HepG2 (cell line): ENCODE results near the gene BOD1L1. TPM values are rescaled to one million over a fixed set of nuclear protein-coding genes. Genes with fewer than 3 reads are reported as not detected.

Experiments used
- ATAC-seq: fragments of 200-7000 bp; cut with Tn5 transposase; 3 replicates; pipeline ENCODE4 v1.9.1; 2020; ENCODE audit warnings: mild to moderate bottlenecking, moderate library complexity
- BruUV-seq: library from RNA; stranded (reverse); fragments of 400-500 nt; replicated peaks from 2 replicates; lab custom pipeline; 2021; lab: Mats Ljungman, UMichigan
- CTCF ChIA-PET: fragments of 300-600 bp; formaldehyde crosslinking; extraction: SDS; loops from one replicate; lab custom pipeline; 2021; ENCODE audit warnings: low total read pairs, inconsistent platforms, low intra/inter-chr PET ratio; lab: Yijun Ruan, JAX
- POLR2A ChIA-PET: fragments of 350-600 bp; sonication (Branson Sonifier 250); formaldehyde crosslinking; loops from one replicate; lab custom pipeline; 2020; ENCODE audit warnings: antibody characterized with exemption, inconsistent platforms; lab: Yijun Ruan, JAX
- DNase-seq: peaks from one replicate; pipeline ENCODE4 v3.0.0-alpha.2; 2015; ENCODE audit warnings: low spot score
- FAIRE-seq: peaks from 3 replicates; lab custom pipeline; 2011; peaks lifted over from hg19 to GRCh38; lab: Jason Lieb, UNC
- H2AFZ ChIP-seq: one replicate; pipeline ENCODE4 v1.6.1; 2011; ENCODE audit warnings: low read length, inconsistent platforms
- H3K27ac ChIP-seq: fragments of 300-600 bp; 3 replicates; pipeline ENCODE4 v1.8.0; 2011; ENCODE audit warnings: mixed run types, mild to moderate bottlenecking, mixed read lengths, low read length, inconsistent platforms; ENCODE audit not compliant: insufficient read depth; ENCODE audit errors: extremely low read length
- H3K27me3 ChIP-seq, 2 experiments: fragments of 200-600 bp in 1 of 2; 2 replicates in 1 of 2; 3 replicates in 1 of 2; pipeline versions ENCODE4 v1.6.0 to v1.8.0; 2011; ENCODE audit warnings: low read length in 2 of 2, mild to moderate bottlenecking in 2 of 2, moderate library complexity in 2 of 2, inconsistent platforms in 1 of 2; ENCODE audit not compliant: insufficient read depth in 2 of 2, control insufficient read depth in 1 of 2
- H3K36me3 ChIP-seq, 2 experiments: fragments of 200-600 bp in 1 of 2; replicated peaks in 1 of 2; 2 replicates in 1 of 2; 3 replicates in 1 of 2; pipeline versions ENCODE4 v1.5.1 to v1.8.0; 2011; ENCODE audit warnings: low read length in 2 of 2, inconsistent platforms in 1 of 2; ENCODE audit not compliant: insufficient read depth in 2 of 2, control insufficient read depth in 1 of 2
- H3K4me1 ChIP-seq: 2 replicates; pipeline ENCODE4 v1.5.1; 2012; ENCODE audit warnings: low read length, inconsistent platforms; ENCODE audit not compliant: insufficient read depth
- H3K4me2 ChIP-seq: 2 replicates; pipeline ENCODE4 v1.6.0; 2011; ENCODE audit warnings: low read depth, low read length, inconsistent platforms
- H3K4me3 ChIP-seq, 3 experiments: fragments of 200-600 bp in 1 of 3; sonication (generic), shearing (Covaris generic) in 1 of 3; replicated peaks in 1 of 3; 2 replicates each; pipeline ENCODE4 v1.5.1; 2011 to 2016; ENCODE audit warnings: low read length in 3 of 3, inconsistent platforms in 2 of 3, low read depth in 2 of 3, mild to moderate bottlenecking in 2 of 3, control low read depth in 1 of 3, mixed read lengths in 1 of 3; ENCODE audit not compliant: insufficient read depth in 1 of 3
- H3K79me2 ChIP-seq: one replicate; pipeline ENCODE4 v1.6.1; 2011; ENCODE audit warnings: low read length, inconsistent platforms; ENCODE audit not compliant: insufficient read depth
- H3K9ac ChIP-seq: 2 replicates; pipeline ENCODE4 v1.6.0; 2011; ENCODE audit warnings: mild to moderate bottlenecking, low read depth, low read length, inconsistent platforms; ENCODE audit not compliant: insufficient read depth
- H3K9me3 ChIP-seq: 2 replicates; pipeline ENCODE4 v1.5.1; 2012; ENCODE audit warnings: mild to moderate bottlenecking, low read length
- H4K20me1 ChIP-seq: 2 replicates; pipeline ENCODE4 v1.6.0; 2011; ENCODE audit warnings: inconsistent platforms, mild to moderate bottlenecking, low read length, moderate library complexity; ENCODE audit not compliant: insufficient read depth
- ARID5B ChIP-seq: IDR thresholded peaks from 2 replicates; pipeline ENCODE4 v1.4.0; 2020; ENCODE audit warnings: mild to moderate bottlenecking, missing genetic modification reagents
- CEBPG ChIP-seq: IDR thresholded peaks from 2 replicates; pipeline ENCODE4 v1.6.1; 2016
- ELF3 ChIP-seq: IDR thresholded peaks from 2 replicates; pipeline ENCODE4 v1.6.1; 2016; ENCODE audit warnings: missing genetic modification reagents, missing compliant biosample characterization
- FOXP4 ChIP-seq: sonication (generic); formaldehyde crosslinking; IDR thresholded peaks from 2 replicates; pipeline ENCODE4 v1.4.0; 2020; ENCODE audit warnings: missing genetic modification reagents
- GABPA ChIP-seq, 2 experiments: IDR thresholded peaks; 2 replicates each; pipeline ENCODE4 v1.6.1; 2011 to 2016; ENCODE audit warnings: low read depth in 2 of 2, low read length in 1 of 2, missing biosample characterization in 1 of 2, missing genetic modification characterization in 1 of 2
- HNF4A ChIP-seq: sonication (generic); formaldehyde crosslinking; IDR thresholded peaks from 2 replicates; pipeline ENCODE4 v1.4.0; 2020; ENCODE audit warnings: missing genetic modification reagents
- HOMEZ ChIP-seq: IDR thresholded peaks from 2 replicates; pipeline ENCODE4 v1.6.1; 2016; ENCODE audit warnings: low read depth
- KDM3A ChIP-seq: IDR thresholded peaks from 2 replicates; pipeline ENCODE4 v1.6.1; 2018; ENCODE audit warnings: low read depth, missing compliant biosample characterization
- SAP130 ChIP-seq: IDR thresholded peaks from 2 replicates; pipeline ENCODE4 v1.6.1; 2016; ENCODE audit warnings: low read depth
- SIX1 ChIP-seq: sonication (generic); formaldehyde crosslinking; IDR thresholded peaks from 2 replicates; pipeline ENCODE4 v1.4.0; 2020; ENCODE audit warnings: missing genetic modification reagents, borderline replicate concordance
- SOX13 ChIP-seq, 3 experiments: fragments of 450-650 bp in 1 of 3; sonication (generic) in 1 of 3; formaldehyde crosslinking in 1 of 3; IDR thresholded peaks in 2 of 3; conservative IDR thresholded peaks in 1 of 3; 2 replicates each; pipeline versions ENCODE4 v1.5.0 to v1.6.1; 2016 to 2020; ENCODE audit warnings: antibody characterized with exemption in 1 of 3, mild to moderate bottlenecking in 1 of 3, missing compliant biosample characterization in 1 of 3, missing genetic modification reagents in 1 of 3, moderate library complexity in 1 of 3
- SOX5 ChIP-seq: IDR thresholded peaks from 2 replicates; pipeline ENCODE4 v1.6.1; 2016; ENCODE audit warnings: borderline replicate concordance
- TCF7L2 ChIP-seq: IDR thresholded peaks from 2 replicates; pipeline ENCODE4 v1.6.1; 2011; ENCODE audit warnings: mild to moderate bottlenecking, low read depth, low read length, moderate library complexity
- ZNF644 ChIP-seq: IDR thresholded peaks from 2 replicates; pipeline ENCODE4 v1.6.1; 2016; ENCODE audit warnings: low read depth
- ZNF772 ChIP-seq: sonication (generic); formaldehyde crosslinking; IDR thresholded peaks from 2 replicates; pipeline ENCODE4 v1.5.0; 2020; ENCODE audit warnings: mild to moderate bottlenecking, missing genetic modification reagents
- WGBS: methylation state at CpG from one replicate; pipeline ENCODE4 v1.1.6; 2017; ENCODE audit warnings: low lambda C conversion rate; 5-methylcytosine and 5-hydroxymethylcytosine counted together
- in situ Hi-C: cut with HindIII; loops from 2 replicates; pipeline ENCODE4 v1.10.0; 2017; ENCODE audit warnings: low pct_unique_long_range_greater_than_20kb; ENCODE audit not compliant: extremely low pct_ligation_motif_present
- intact Hi-C: fragments of 100-400 bp; cut with micrococcal nuclease; formaldehyde crosslinking; loops from one replicate; pipeline ENCODE4 v1.10.0; 2022; ENCODE audit not compliant: unreplicated experiment
- polyA plus RNA-seq, 8 experiments: library from polyadenylated mRNA; depleted of rRNA in 3 of 8; stranded (reverse) in 7 of 8; unstranded in 1 of 8; fragments of >200 nt; fragmentation: Illumina TruSeq in 4 of 8; extraction: Trizol in 4 of 8; gene quantifications; 2 replicates each; pipeline versions ENCODE4 v1.2.1 to v1.2.3, GENCODE V29; 2011 to 2016; ENCODE audit warnings: low read depth in 4 of 8, missing spikeins in 1 of 8, mixed read lengths in 1 of 8; ENCODE audit not compliant: insufficient read depth in 1 of 8
- total RNA-seq, 5 experiments: library from RNA; depleted of rRNA; stranded (reverse); fragments of >200 nt; fragmentation: Illumina TruSeq; extraction: Trizol; gene quantifications; 2 replicates each; pipeline ENCODE4 v1.2.3, GENCODE V29; 2016; ENCODE audit warnings: low read depth in 1 of 5

BOD1L1 gene
- total and polyA plus RNA-seq, 2 of the 13 experiments (the other 11 are each of a cell fraction or from before 2014, with no cell fraction given), result 11.7 to 17.9 TPM

- no peak for TF ChIP-seq SOX13 (IDR thresholded peaks at IDR 0.05)
- peak in 1 of 2 experiments; percentile 67; a peak in 2 of 4 replicates for TF ChIP-seq SOX13 (CRISPR knock-in tag; conservative IDR thresholded peaks at IDR 0.05 in 1 of 2, IDR thresholded peaks at IDR 0.05 in 1 of 2)
- TF ChIP-seq ARID5B (CRISPR knock-in tag), result no peak
- TF ChIP-seq SAP130, result peak; percentile 23; the same call in 1 of the 2 replicates
- peak; percentile 39 for TF ChIP-seq CEBPG (CRISPR knock-in tag)
- peak; percentile 79 for TF ChIP-seq TCF7L2
- TF ChIP-seq ZNF772 (CRISPR knock-in tag), result no peak
- TF ChIP-seq FOXP4 (CRISPR knock-in tag), result peak; percentile 26; the same call in 1 of the 2 replicates
These were observed 30.4 kb downstream of the BOD1L1 start (continued) for GRCh38 chr4:13597141-13597540.

GRCh38 chr4:13592220-13592619, 35.3 kb downstream of the BOD1L1 start:
- ChIA-PET CTCF (no interaction called here), POLR2A (no interaction called here)
- H3K4me1 ChIP-seq, result peaks cover 32% of the 10 kb centered on the region
- H3K9me3 ChIP-seq, result no peaks in the 10 kb centered on the region
- no peak for FAIRE-seq
- peak overlapping the region; percentile 35 for H3K27ac ChIP-seq
- peak; percentile 56 for DNase-seq
- H3K36me3 ChIP-seq, result peaks cover 3 to 23% of the 10 kb centered on the region in 2 experiments
- no peaks in the 10 kb centered on the region for H4K20me1 ChIP-seq
- no peaks in the 10 kb centered on the region for H3K27me3 ChIP-seq
- H3K4me2 ChIP-seq, result peak overlapping the region; percentile 1; the same call in 1 of the 2 replicates
- TF ChIP-seq SOX5 (peak; percentile 35; the same call in 1 of the 2 replicates), ZNF644 (CRISPR knock-in tag) (no peak), HNF4A (CRISPR knock-in tag) (peak; percentile 32; the same call in 1 of the 2 replicates), ELF3 (CRISPR knock-in tag) (peak; percentile 68), HOMEZ (CRISPR knock-in tag) (peak; percentile 33; the same call in 1 of the 2 replicates), GABPA (IDR thresholded peaks at IDR 0.05; ENCODE audit: low read depth, low read length) (no peak), GABPA (CRISPR knock-in tag; IDR thresholded peaks at IDR 0.05; ENCODE audit: low read depth) (peak; percentile 11; the same call in 1 of the 2 replicates), KDM3A (no peak), SIX1 (CRISPR knock-in tag) (no peak)
- TF ChIP-seq, all 625 proteins: peak for 5
- H3K4me3 ChIP-seq, result no peak overlapping the region
- intact Hi-C loops, result no loop called here
- 79% methylated on average over 4 of the region's 4 CpGs for WGBS
- peak; percentile 65; the same call in 2 of the 3 replicates for ATAC-seq
- no peak overlapping the region for H3K9ac ChIP-seq
- no peak overlapping the region for H2AFZ ChIP-seq
- in situ Hi-C loops, result no loop called here
- no TSS peak for BruUV-seq
- no peaks in the 10 kb centered on the region for H3K79me2 ChIP-seq
